Hepatocyte (in vitro differentiated cells): ENCODE measurements around the gene SLC5A10. TPM values are rescaled to one million over a fixed set of nuclear protein-coding genes. Genes with fewer than 3 reads are reported as not detected.

Experiments
- DNase-seq: peaks from one replicate; pipeline ENCODE4 v3.0.0-alpha.2; 2016; ENCODE audit warnings: low spot score
- H2AFZ ChIP-seq: fragments of 200-600 bp; sonication (generic); 2 replicates; pipeline ENCODE4 v1.6.0; 2016; ENCODE audit warnings: antibody characterized with exemption, mild to moderate bottlenecking
- H3K27ac ChIP-seq: fragments of 200-600 bp; sonication (generic); 2 replicates; pipeline ENCODE4 v1.5.1; 2016; ENCODE audit warnings: mild to moderate bottlenecking
- H3K27me3 ChIP-seq: fragments of 200-600 bp; sonication (generic); 2 replicates; pipeline ENCODE4 v1.6.1; 2016
- H3K36me3 ChIP-seq: fragments of 200-600 bp; sonication (generic); replicated peaks from 2 replicates; pipeline ENCODE4 v1.5.1; 2016; ENCODE audit warnings: low read depth; ENCODE audit not compliant: insufficient read depth
- H3K4me1 ChIP-seq: fragments of 200-600 bp; sonication (generic); 2 replicates; pipeline ENCODE4 v1.5.1; 2016; ENCODE audit warnings: mild to moderate bottlenecking, moderate library complexity; ENCODE audit not compliant: insufficient read depth
- H3K4me2 ChIP-seq: fragments of 200-600 bp; sonication (generic); 2 replicates; pipeline ENCODE4 v1.6.0; 2016
- H3K4me3 ChIP-seq: fragments of 200-600 bp; sonication (generic); 2 replicates; pipeline ENCODE4 v1.5.1; 2016; ENCODE audit warnings: mild to moderate bottlenecking
- H3K79me2 ChIP-seq: fragments of 200-600 bp; sonication (generic); 2 replicates; pipeline ENCODE4 v1.6.0; 2017; ENCODE audit warnings: mild to moderate bottlenecking
- H3K9me2 ChIP-seq: fragments of 200-600 bp; sonication (generic); replicated peaks from 2 replicates; pipeline ENCODE4 v1.6.0; 2017; ENCODE audit warnings: mild to moderate bottlenecking; ENCODE audit not compliant: insufficient read depth
- H3K9me3 ChIP-seq: fragments of 200-600 bp; sonication (generic); 2 replicates; pipeline ENCODE4 v1.5.1; 2016; ENCODE audit warnings: low read depth, mild to moderate bottlenecking
- H4K20me1 ChIP-seq: fragments of 200-600 bp; sonication (generic); 2 replicates; pipeline ENCODE4 v1.6.0; 2016; ENCODE audit warnings: mild to moderate bottlenecking; ENCODE audit not compliant: insufficient read depth, poor library complexity, severe bottlenecking
- EZH2 ChIP-seq: fragments of 200-600 bp; sonication (generic); IDR thresholded peaks from 2 replicates; pipeline ENCODE4 v1.6.1; 2016; ENCODE audit warnings: antibody characterized with exemption, mild to moderate bottlenecking, borderline replicate concordance
- EZH2phosphoT487 ChIP-seq: fragments of 200-600 bp; sonication (generic); IDR thresholded peaks from one replicate; pipeline ENCODE4 v1.6.1; 2018; ENCODE audit warnings: antibody characterized with exemption, mild to moderate bottlenecking, low read depth, moderate library complexity; ENCODE audit not compliant: unreplicated experiment, severe bottlenecking
- WGBS: methylation state at CpG from one replicate; pipeline ENCODE4 v1.1.6; 2016; ENCODE audit warnings: low lambda C conversion rate; ENCODE audit errors: missing lambda C conversion rate; 5-methylcytosine and 5-hydroxymethylcytosine counted together
- polyA plus RNA-seq: library from polyadenylated mRNA; unstranded; fragments of >200 nt; fragmentation: Nextera tagmentation; extraction: Ambion mirVana; gene quantifications from 2 replicates; pipeline ENCODE4 v1.2.1, GENCODE V29; 2016
- total RNA-seq: library from RNA; depleted of rRNA; stranded (reverse); fragments of >200 nt; gene quantifications from 2 replicates; pipeline ENCODE4 v1.2.3, GENCODE V29; 2014
- TF ChIP-seq, protein P1 (sequence below): fragments of 200-600 bp; sonication (generic); IDR thresholded peaks from 2 replicates; pipeline ENCODE4 v1.5.1; 2016; ENCODE audit warnings: antibody characterized with exemption, mild to moderate bottlenecking; ENCODE audit not compliant: poor library complexity

The SLC5A10 gene
- total and polyA plus RNA-seq, 2 experiments from 2014 or later, result 0.22 TPM; not detected in 1

DNA sequence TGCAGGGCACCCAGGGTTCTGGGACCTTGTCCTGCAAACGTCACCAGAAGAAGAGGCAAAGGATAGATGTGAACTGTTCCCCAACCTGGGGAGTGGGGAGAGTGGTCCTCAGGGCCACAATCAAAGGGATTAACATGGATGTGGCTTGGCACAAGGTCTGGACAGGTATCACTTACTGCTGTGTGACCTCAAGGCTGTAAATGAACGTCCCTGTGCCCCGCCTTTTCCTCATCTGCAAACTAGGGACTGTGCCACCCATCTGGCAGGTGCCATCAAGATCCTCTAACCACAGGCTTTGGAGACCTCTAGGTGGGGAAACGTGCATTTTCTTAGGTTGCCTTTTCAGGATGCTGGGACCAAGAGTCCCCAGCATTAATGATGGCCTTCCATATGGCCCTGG lies 25.1 kb downstream of the SLC5A10 start:
- Histone ChIP-seq H3K79me2 (no peaks in the 10 kb centered on the region), H4K20me1 (no peaks in the 10 kb centered on the region), H3K27me3 (no peaks in the 10 kb centered on the region), H2AFZ (no peak overlapping the region), H3K4me1 (peaks cover 9% of the 10 kb centered on the region), H3K9me3 (no peaks in the 10 kb centered on the region), H3K36me3 (no peaks in the 10 kb centered on the region), H3K4me3 (no peak overlapping the region), H3K4me2 (no peak overlapping the region), H3K9me2 (no peaks in the 10 kb centered on the region), H3K27ac (no peak overlapping the region)
- DNase-seq, result no peak
- TF ChIP-seq EZH2phosphoT487 (no peak), EZH2 (no peak)
- TF ChIP-seq, protein P1, sequence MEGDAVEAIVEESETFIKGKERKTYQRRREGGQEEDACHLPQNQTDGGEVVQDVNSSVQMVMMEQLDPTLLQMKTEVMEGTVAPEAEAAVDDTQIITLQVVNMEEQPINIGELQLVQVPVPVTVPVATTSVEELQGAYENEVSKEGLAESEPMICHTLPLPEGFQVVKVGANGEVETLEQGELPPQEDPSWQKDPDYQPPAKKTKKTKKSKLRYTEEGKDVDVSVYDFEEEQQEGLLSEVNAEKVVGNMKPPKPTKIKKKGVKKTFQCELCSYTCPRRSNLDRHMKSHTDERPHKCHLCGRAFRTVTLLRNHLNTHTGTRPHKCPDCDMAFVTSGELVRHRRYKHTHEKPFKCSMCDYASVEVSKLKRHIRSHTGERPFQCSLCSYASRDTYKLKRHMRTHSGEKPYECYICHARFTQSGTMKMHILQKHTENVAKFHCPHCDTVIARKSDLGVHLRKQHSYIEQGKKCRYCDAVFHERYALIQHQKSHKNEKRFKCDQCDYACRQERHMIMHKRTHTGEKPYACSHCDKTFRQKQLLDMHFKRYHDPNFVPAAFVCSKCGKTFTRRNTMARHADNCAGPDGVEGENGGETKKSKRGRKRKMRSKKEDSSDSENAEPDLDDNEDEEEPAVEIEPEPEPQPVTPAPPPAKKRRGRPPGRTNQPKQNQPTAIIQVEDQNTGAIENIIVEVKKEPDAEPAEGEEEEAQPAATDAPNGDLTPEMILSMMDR, result no peak
- 96% methylated on average over 4 of the region's 4 CpGs for WGBS

DNA sequence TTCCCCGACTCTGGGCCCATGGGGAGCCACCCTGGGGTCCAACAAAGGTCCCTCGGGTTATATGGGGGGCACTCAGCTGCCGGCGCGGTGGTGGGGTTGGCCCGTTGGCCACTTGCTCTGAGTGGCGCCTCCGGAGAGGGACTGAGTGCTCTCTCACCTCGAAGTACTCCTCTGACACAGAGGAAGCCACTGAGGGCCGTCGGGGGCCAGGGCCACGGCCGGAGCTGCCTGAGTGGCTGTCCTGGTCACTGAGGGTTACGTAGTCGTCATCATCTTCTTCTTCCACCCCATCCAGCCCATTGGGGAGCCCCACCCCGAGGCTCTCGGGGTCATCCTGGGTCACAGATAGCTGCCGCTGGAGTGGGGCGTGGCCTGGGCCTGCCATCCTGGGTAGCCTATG lies 25.7 kb downstream of the SLC5A10 start:
- no peak overlapping the region for H2AFZ ChIP-seq
- no peak overlapping the region for H3K4me2 ChIP-seq
- H3K36me3 ChIP-seq, result no peaks in the 10 kb centered on the region
- no peak for DNase-seq
- H3K4me3 ChIP-seq, result no peak overlapping the region
- peaks cover 12% of the 10 kb centered on the region for H3K4me1 ChIP-seq
- H3K27me3 ChIP-seq, result no peaks in the 10 kb centered on the region
- 95% methylated on average over 17 of the region's 19 CpGs for WGBS
- H3K79me2 ChIP-seq, result no peaks in the 10 kb centered on the region
- no peak overlapping the region for H3K27ac ChIP-seq
- TF ChIP-seq EZH2 (no peak), EZH2phosphoT487 (no peak)
- TF ChIP-seq, protein P1, result no peak
- no peaks in the 10 kb centered on the region for H3K9me3 ChIP-seq
- no peaks in the 10 kb centered on the region for H4K20me1 ChIP-seq
- H3K9me2 ChIP-seq, result no peaks in the 10 kb centered on the region

DNA sequence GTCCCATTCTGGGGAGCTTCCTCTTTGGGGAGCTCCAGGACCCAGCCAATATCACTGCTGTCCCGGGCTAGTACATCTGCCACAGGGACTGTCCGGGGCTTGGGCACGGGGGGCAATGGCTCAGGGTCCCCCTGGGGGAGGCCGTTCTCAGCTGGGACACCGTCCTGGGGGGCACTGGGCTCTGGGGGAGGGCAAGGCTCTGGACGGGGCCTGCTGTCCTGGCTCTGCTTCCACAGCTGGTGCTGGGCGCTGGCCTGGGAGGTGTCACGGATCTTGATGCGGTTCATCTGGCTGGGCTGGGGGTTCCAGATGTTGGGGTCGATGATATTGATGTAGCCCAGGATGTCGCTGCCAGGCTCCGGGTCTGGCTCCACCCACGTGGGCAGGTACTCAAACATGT lies 26.1 kb downstream of the SLC5A10 start:
- Histone ChIP-seq H3K36me3 (no peaks in the 10 kb centered on the region), H3K27ac (no peak overlapping the region), H3K4me3 (no peak overlapping the region), H3K27me3 (no peaks in the 10 kb centered on the region), H3K4me2 (no peak overlapping the region), H3K9me2 (no peaks in the 10 kb centered on the region), H4K20me1 (no peaks in the 10 kb centered on the region), H3K9me3 (no peaks in the 10 kb centered on the region), H3K4me1 (peaks cover 12% of the 10 kb centered on the region), H3K79me2 (no peaks in the 10 kb centered on the region), H2AFZ (no peak overlapping the region)
- 94% methylated on average over 11 of the region's 13 CpGs for WGBS
- no peak for TF ChIP-seq EZH2
- no peak for TF ChIP-seq EZH2phosphoT487
- TF ChIP-seq, protein P1, result no peak
- DNase-seq, result no peak

DNA sequence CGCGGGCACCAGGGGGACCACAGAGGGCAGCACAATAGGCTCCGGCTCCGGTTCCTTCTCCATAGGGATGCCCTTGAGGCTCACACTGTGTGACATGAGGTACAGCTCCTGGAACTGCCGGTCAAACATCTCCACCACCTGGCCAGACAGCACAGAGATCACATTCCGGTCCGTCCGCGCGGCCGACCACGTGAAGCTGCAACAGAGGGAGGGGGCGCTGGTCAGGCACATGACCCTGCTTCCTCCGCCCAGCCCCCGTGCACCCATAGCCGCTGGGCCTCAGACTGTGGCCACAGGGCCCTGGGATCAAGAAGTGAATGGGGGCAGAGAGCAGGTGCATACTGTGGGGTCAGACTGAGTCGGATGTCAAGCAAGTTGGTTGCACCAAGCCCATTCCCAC lies 26.7 kb downstream of the SLC5A10 start:
- no peaks in the 10 kb centered on the region for H3K9me2 ChIP-seq
- no peaks in the 10 kb centered on the region for H3K9me3 ChIP-seq
- 97% methylated on average over 17 of the region's 17 CpGs for WGBS
- TF ChIP-seq EZH2phosphoT487 (no peak), EZH2 (no peak)
- TF ChIP-seq, protein P1, result no peak
- no peak overlapping the region for H3K27ac ChIP-seq
- DNase-seq, result no peak
- H3K27me3 ChIP-seq, result no peaks in the 10 kb centered on the region
- peaks cover 12% of the 10 kb centered on the region for H3K4me1 ChIP-seq
- no peak overlapping the region for H2AFZ ChIP-seq
- H3K4me2 ChIP-seq, result no peak overlapping the region
- no peaks in the 10 kb centered on the region for H4K20me1 ChIP-seq
- no peaks in the 10 kb centered on the region for H3K79me2 ChIP-seq
- H3K36me3 ChIP-seq, result no peaks in the 10 kb centered on the region
- H3K4me3 ChIP-seq, result no peak overlapping the region
